ENCODE data around the gene COL28A1. TPM values are rescaled to one million over a fixed set of nuclear protein-coding genes. Genes with fewer than 3 reads are reported as not detected.

COL28A1 gene
- total and polyA plus RNA-seq, 2 of the 13 experiments (the other 11 are each of a cell fraction or from before 2014, with no cell fraction given) = 0.07 to 0.15 TPM

DNA sequence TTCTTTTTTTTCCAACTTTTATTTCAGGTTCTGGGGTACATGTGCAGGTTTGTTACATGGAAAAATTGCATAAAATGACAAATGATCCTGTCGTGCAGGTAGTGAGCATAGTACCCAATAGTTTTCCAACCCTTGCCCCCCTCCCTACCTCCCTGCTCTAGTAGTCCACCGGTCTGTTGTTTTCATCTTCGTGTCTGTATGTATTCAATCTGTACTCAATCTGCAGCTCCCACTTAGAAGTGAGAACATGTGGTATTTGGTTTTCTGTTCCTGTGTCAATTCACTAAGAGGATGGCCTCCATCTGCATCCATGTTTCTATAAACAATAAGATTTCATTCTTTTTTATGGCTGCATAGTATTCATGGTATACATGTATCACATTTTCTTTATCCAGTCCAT lies 202.1 kb downstream of the COL28A1 start (continued):
- TF ChIP-seq ZBTB20 (CRISPR knock-in tag; IDR thresholded peaks at IDR 0.05; ENCODE audit: borderline replicate concordance, low read depth) (no peak), IKZF1 (IDR thresholded peaks at IDR 0.05) (no peak), ZNF576 (CRISPR knock-in tag; IDR thresholded peaks at IDR 0.05) (no peak), JUND (CRISPR knock-in tag; IDR thresholded peaks at IDR 0.05) (no peak), ZBTB43 (CRISPR knock-in tag; conservative IDR thresholded peaks at IDR 0.05) (no peak), ZFP36L2 (CRISPR knock-in tag; IDR thresholded peaks at IDR 0.05) (no peak), PHF21A (CRISPR knock-in tag; IDR thresholded peaks at IDR 0.05) (no peak)
- TF ChIP-seq, protein P1, sequence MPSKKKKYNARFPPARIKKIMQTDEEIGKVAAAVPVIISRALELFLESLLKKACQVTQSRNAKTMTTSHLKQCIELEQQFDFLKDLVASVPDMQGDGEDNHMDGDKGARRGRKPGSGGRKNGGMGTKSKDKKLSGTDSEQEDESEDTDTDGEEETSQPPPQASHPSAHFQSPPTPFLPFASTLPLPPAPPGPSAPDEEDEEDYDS (CRISPR knock-in tag; IDR thresholded peaks at IDR 0.05) = no peak

GRCh38 chr7:7331523-7331922 lies 204.2 kb downstream of the COL28A1 start:
- CTCF ChIA-PET (ENCODE audit: low intra/inter-chr PET ratio, low total read pairs) = no interaction called here

More at GRCh38 chr7:7331523-7331922, 204.2 kb downstream of the COL28A1 start:
- H3K9ac ChIP-seq (ENCODE audit: insufficient read depth, low read depth, low read length) = no peak overlapping the region
- ATAC-seq (no peak), DNase-seq (ENCODE audit: low spot score) (no peak), FAIRE-seq (no peak)
- no peak overlapping the region for H3K4me2 ChIP-seq (ENCODE audit: low read depth, low read length)
- POLR2A ChIA-PET = no interaction called here
- in situ Hi-C loops (cut with HindIII; ENCODE audit: extremely low pct_ligation_motif_present, low pct_unique_long_range_greater_than_20kb) = no loop called here
- H3K4me1 ChIP-seq (ENCODE audit: insufficient read depth, low read length) = no peaks in the 10 kb centered on the region
- no peaks in the 10 kb centered on the region for H3K36me3 ChIP-seq (replicated peaks in 1 of 2; ENCODE audit: control insufficient read depth in 1 of 2, insufficient read depth in 2 of 2, low read length in 2 of 2)
- no peaks in the 10 kb centered on the region for H4K20me1 ChIP-seq (ENCODE audit: insufficient read depth, low read length)
- H3K79me2 ChIP-seq (ENCODE audit: insufficient read depth, low read length) = no peaks in the 10 kb centered on the region
- H3K9me3 ChIP-seq (ENCODE audit: low read length) = no peaks in the 10 kb centered on the region
- H3K27me3 ChIP-seq (ENCODE audit: control insufficient read depth in 1 of 2, insufficient read depth in 2 of 2, low read length in 2 of 2) = peaks cover 0 to 2% of the 10 kb centered on the region in 2 experiments; a peak in 1 of 5 replicates
- intact Hi-C loops (cut with micrococcal nuclease; ENCODE audit: unreplicated experiment) = no loop called here
- 24% methylated on average over 4 of the region's 4 CpGs for WGBS (ENCODE audit: low lambda C conversion rate)
- no peak overlapping the region for H3K27ac ChIP-seq (ENCODE audit: extremely low read length, insufficient read depth, low read length)
- no TSS peak for BruUV-seq (replicated peaks)
- no peak overlapping the region for H2AFZ ChIP-seq (ENCODE audit: low read length)
- TF ChIP-seq ZNF761 (CRISPR knock-in tag; conservative IDR thresholded peaks at IDR 0.05) = no peak
- TF ChIP-seq SPEN (CRISPR knock-in tag; IDR thresholded peaks at IDR 0.05; ENCODE audit: low read depth) = no peak
- TF ChIP-seq ZNF260 (CRISPR knock-in tag; IDR thresholded peaks at IDR 0.05; ENCODE audit: borderline replicate concordance, low read depth) = no peak
- no peak overlapping the region for H3K4me3 ChIP-seq (replicated peaks in 1 of 3; ENCODE audit: insufficient read depth in 1 of 3, low read depth in 2 of 3, low read length in 3 of 3)

Data from HepG2 (cell line).